Heart left ventricle (tissue), 13 donors: ENCODE results near the gene ICA1.

Experiments used
- POLR2A ChIP-seq, 2 donors: fragments of 450-650 bp; IDR thresholded peaks; one replicate each; pipeline ENCODE4 v1.6.1; 2017; ENCODE audit warnings: antibody characterized with exemption in 2 of 2, mild to moderate bottlenecking in 2 of 2, moderate library complexity in 2 of 2
- TF ChIP-seq, protein P1 (sequence below), 12 donors: fragments of 200-600 bp; sonication (generic) in 4 of 12; IDR thresholded peaks; one replicate each; pipeline versions ENCODE4 v1.5.0 to v1.8.0; 2018 to 2022; ENCODE audit warnings: antibody characterized with exemption in 12 of 12, mild to moderate bottlenecking in 5 of 12
- donor health status: ischemic (EF 13 %, LVEDD 7.1; RV severe dilation, severe dysfunction).
- donor health status: DM: no; HTN: yes; CAD: no.
- donor health status: DM: no; HTN: no; CAD: no.
- donor health status: ischemic (EF 25% LVEDD 6.9; RV normal size, moderate dysfunction).
- donor health status: ischemic (EF 25% LVEDD 5.7; RV mildly dilated, moderate dysfunction).
- donor health status: ischemic (EF 35%, LVEDD 5.7; RV mildly dilated, moderate dysfunction).
- donor health status: nonischemic (EF 11% LVEDD 7.7; RV severe dilation, severe dysfunction).
- donor health status: DM: yes; HTN: yes; CAD: no.
- donor health status: PGD.
- donor health status: ischemic (EF 29% LVEDD 5.4; RV normal size, mild dysfunction).
- donor health status: nonischemic (EF 23%, LVEDD 6.1; RV moderate dilation, normal function).

DNA sequence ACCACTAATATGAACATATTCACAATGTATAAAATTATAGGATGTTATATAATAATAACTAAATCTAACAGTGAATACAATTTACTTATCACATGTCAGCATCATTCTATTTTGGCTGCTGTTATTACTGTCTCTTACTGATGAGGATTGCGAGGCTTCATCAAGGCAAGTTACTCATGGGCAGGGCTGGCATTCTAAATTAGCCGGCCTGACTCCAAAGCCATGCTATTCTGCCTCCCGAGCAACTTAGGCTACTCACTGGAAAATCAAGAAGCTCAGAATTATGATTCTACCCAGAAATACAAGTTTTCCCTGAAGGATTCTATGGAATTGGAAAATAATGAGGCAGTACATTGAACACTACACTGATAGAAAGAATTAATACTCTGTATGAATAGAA lies 101.7 kb downstream of the ICA1 start:
- TF ChIP-seq, protein P1, sequence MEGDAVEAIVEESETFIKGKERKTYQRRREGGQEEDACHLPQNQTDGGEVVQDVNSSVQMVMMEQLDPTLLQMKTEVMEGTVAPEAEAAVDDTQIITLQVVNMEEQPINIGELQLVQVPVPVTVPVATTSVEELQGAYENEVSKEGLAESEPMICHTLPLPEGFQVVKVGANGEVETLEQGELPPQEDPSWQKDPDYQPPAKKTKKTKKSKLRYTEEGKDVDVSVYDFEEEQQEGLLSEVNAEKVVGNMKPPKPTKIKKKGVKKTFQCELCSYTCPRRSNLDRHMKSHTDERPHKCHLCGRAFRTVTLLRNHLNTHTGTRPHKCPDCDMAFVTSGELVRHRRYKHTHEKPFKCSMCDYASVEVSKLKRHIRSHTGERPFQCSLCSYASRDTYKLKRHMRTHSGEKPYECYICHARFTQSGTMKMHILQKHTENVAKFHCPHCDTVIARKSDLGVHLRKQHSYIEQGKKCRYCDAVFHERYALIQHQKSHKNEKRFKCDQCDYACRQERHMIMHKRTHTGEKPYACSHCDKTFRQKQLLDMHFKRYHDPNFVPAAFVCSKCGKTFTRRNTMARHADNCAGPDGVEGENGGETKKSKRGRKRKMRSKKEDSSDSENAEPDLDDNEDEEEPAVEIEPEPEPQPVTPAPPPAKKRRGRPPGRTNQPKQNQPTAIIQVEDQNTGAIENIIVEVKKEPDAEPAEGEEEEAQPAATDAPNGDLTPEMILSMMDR (IDR thresholded peaks at IDR 0.05): no peak
- no peak for TF ChIP-seq POLR2A (IDR thresholded peaks at IDR 0.05)
